Peyer's patch (tissue), 4 donors: Measurements from ENCODE around the gene PDHB. TPM values are rescaled to one million over a fixed set of nuclear protein-coding genes. Genes with fewer than 3 reads are reported as not detected.
A peak's percentile ranks its signal among the peaks of the same experiment; 100 is the strongest.

Experiments
- DNase-seq, 3 donors: peaks; one replicate each; pipeline ENCODE4 v3.0.0-alpha.2; 2017 to 2019
- H3K27ac ChIP-seq, 4 donors: fragments of 200-600 bp; sonication (generic); one replicate each; pipeline ENCODE4 v1.5.1; 2016 to 2019
- H3K27me3 ChIP-seq, 2 donors: fragments of 200-600 bp; sonication (generic); one replicate each; pipeline ENCODE4 v1.5.1; 2019
- H3K36me3 ChIP-seq, 3 donors: fragments of 200-600 bp; sonication (generic); one replicate each; pipeline ENCODE4 v1.5.1; 2016 to 2019
- H3K4me1 ChIP-seq, 4 donors: fragments of 200-600 bp; sonication (generic); one replicate each; pipeline ENCODE4 v1.5.1; 2016 to 2019
- H3K4me3 ChIP-seq, 4 donors: fragments of 200-600 bp; sonication (generic); 1 replicate in 3 of 4; 2 replicates in 1 of 4; pipeline ENCODE4 v1.5.1; 2016 to 2019; ENCODE audit warnings: mild to moderate bottlenecking in 1 of 4
- H3K9me3 ChIP-seq, 4 donors: fragments of 200-600 bp; sonication (generic); one replicate each; pipeline ENCODE4 v1.5.1; 2016 to 2019; ENCODE audit warnings: mild to moderate bottlenecking in 1 of 4
- POLR2A ChIP-seq, 2 donors: fragments of 450-650 bp; IDR thresholded peaks; one replicate each; pipeline ENCODE4 v1.5.1; 2017; ENCODE audit warnings: antibody characterized with exemption in 2 of 2, mild to moderate bottlenecking in 2 of 2, moderate library complexity in 2 of 2
- total RNA-seq, 4 donors: library from RNA; depleted of rRNA; stranded (reverse); fragments of >200 nt; gene quantifications; one replicate each; pipeline ENCODE4 v1.1.0, GENCODE V29; 2016
- TF ChIP-seq, protein P1 (sequence below), 6 experiments: fragments of 450-650 bp in 4 of 6; fragments of 200-600 bp in 2 of 6; sonication (generic) in 1 of 6; IDR thresholded peaks; one replicate each; pipeline ENCODE4 v1.5.1; 2017 to 2019; ENCODE audit warnings: antibody characterized with exemption in 6 of 6, mild to moderate bottlenecking in 3 of 6, moderate library complexity in 1 of 6

The PDHB gene
- total RNA-seq, 4 donors from 2014 or later, result 66.6 to 126 (median 96.8) TPM

DNA sequence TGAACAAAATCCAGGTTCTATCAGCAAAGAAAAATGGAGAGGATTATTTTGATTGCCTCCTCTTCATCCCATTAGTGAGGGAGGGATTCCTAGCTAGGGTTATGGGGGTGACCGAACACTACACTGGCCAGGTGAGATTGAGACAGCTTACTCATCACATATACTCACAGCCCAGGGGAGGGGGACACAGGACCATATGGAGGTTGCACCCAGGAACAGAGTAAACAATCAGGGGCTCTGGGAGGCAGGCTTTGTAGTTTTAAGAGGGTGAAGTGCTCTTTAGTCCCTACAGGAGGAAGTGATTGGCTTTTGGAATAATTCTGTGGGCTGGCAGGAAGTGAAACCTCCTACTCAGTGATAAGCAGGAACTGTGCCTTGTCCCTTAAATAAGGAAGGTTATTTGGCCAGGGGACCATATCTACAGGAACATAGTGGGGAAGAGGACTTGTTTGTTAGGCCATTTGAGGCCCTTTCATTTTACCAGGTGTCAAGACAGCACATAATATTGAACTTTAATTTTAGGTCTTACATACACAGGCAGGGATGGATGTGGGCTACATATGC lies 40.8 kb upstream of the PDHB start:
- Histone ChIP-seq H3K9me3 (no peaks in the 10 kb centered on the region), H3K27me3 (no peaks in the 10 kb centered on the region), H3K36me3 (no peaks in the 10 kb centered on the region), H3K4me1 (peaks cover 0 to 12% (median 2%) of the 10 kb centered on the region in 4 donors), H3K4me3 (no peak overlapping the region), H3K27ac (no peak overlapping the region)
- DNase-seq, result no peak
- TF ChIP-seq, protein P1, sequence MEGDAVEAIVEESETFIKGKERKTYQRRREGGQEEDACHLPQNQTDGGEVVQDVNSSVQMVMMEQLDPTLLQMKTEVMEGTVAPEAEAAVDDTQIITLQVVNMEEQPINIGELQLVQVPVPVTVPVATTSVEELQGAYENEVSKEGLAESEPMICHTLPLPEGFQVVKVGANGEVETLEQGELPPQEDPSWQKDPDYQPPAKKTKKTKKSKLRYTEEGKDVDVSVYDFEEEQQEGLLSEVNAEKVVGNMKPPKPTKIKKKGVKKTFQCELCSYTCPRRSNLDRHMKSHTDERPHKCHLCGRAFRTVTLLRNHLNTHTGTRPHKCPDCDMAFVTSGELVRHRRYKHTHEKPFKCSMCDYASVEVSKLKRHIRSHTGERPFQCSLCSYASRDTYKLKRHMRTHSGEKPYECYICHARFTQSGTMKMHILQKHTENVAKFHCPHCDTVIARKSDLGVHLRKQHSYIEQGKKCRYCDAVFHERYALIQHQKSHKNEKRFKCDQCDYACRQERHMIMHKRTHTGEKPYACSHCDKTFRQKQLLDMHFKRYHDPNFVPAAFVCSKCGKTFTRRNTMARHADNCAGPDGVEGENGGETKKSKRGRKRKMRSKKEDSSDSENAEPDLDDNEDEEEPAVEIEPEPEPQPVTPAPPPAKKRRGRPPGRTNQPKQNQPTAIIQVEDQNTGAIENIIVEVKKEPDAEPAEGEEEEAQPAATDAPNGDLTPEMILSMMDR (IDR thresholded peaks at IDR 0.05), result no peak
- no peak for TF ChIP-seq POLR2A (IDR thresholded peaks at IDR 0.05)

DNA sequence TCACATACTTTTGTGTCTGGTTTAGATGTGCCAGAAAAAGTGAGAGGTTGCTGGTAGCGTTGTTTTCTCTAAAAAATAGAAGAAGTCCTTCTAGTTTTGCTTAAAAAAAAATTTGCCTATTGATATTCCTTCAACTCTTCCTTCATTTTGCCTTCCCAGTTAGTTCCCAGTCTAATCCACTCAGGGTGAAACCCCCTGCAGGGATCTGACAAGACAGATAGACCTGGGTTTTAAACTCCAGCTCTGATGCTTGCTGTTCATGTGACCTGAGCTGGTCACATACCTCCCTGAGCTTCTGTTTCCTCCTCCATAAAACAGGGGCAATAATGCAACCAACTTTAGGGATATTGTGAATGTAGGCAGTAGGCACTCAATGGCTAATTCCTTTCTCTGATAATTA lies 39.6 kb upstream of the PDHB start:
- DNase-seq, result no peak

DNA sequence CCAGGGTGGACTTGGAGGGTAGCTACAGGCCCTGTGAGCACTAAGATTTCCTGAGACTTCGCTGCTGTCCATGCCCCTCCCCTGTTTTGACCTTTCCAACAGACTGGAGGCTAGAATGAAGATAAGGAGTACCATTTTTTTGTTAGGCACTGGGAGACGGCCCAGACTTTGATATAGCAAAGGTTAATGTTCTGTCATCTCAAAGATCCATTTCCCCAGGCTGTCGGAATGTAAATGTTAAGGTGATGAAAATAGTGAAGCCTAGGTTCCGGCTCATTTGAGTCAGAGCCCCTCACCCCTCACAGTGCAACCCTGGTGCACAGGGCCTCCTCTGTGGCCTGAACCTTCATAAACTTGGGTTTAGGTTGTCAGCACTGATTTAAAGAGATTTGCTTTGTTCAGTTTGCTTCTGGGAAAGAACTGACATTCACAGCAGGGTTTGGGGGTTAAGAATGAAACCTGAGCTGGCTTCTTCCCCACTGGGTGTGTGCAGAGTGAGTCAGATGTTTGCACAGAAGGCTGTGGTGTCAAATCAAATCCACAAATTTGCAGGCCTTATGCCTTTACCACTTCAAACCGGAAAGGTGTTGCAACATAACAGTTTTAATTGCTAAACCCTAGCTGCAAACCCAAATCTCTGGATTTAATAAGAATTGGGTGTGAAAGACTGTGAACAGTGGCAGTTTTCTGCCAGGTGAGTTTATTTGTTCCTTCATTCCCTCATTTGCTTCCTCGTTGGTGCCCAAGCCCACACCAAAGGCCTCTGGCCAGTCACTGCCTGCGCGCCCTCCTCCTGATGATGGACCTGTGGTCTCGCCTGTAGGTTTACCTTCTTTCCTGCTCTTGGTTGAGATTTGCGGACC lies 37.6 kb upstream of the PDHB start:
- peak overlapping the region in 2 of 4 donors; percentile 33 to 66 for H3K27ac ChIP-seq
- no peaks in the 10 kb centered on the region for H3K36me3 ChIP-seq
- DNase-seq, result peak in 1 of 3 donors; percentile 61
- no peaks in the 10 kb centered on the region for H3K9me3 ChIP-seq
- TF ChIP-seq POLR2A (IDR thresholded peaks at IDR 0.05), result no peak
- TF ChIP-seq, protein P1 (IDR thresholded peaks at IDR 0.05), result no peak
- peaks cover 0 to 12% (median 2%) of the 10 kb centered on the region in 4 donors for H3K4me1 ChIP-seq
- H3K27me3 ChIP-seq, result no peaks in the 10 kb centered on the region
- no peak overlapping the region for H3K4me3 ChIP-seq

More for the DNA sequence above, 39.6 kb upstream of the PDHB start:
- peaks cover 0 to 12% (median 2%) of the 10 kb centered on the region in 4 donors for H3K4me1 ChIP-seq
- H3K27me3 ChIP-seq, result no peaks in the 10 kb centered on the region
- H3K36me3 ChIP-seq, result no peaks in the 10 kb centered on the region
- no peak overlapping the region for H3K27ac ChIP-seq
- H3K9me3 ChIP-seq, result no peaks in the 10 kb centered on the region
- no peak overlapping the region for H3K4me3 ChIP-seq
- TF ChIP-seq POLR2A (IDR thresholded peaks at IDR 0.05), result no peak
- TF ChIP-seq, protein P1 (IDR thresholded peaks at IDR 0.05), result no peak

DNA sequence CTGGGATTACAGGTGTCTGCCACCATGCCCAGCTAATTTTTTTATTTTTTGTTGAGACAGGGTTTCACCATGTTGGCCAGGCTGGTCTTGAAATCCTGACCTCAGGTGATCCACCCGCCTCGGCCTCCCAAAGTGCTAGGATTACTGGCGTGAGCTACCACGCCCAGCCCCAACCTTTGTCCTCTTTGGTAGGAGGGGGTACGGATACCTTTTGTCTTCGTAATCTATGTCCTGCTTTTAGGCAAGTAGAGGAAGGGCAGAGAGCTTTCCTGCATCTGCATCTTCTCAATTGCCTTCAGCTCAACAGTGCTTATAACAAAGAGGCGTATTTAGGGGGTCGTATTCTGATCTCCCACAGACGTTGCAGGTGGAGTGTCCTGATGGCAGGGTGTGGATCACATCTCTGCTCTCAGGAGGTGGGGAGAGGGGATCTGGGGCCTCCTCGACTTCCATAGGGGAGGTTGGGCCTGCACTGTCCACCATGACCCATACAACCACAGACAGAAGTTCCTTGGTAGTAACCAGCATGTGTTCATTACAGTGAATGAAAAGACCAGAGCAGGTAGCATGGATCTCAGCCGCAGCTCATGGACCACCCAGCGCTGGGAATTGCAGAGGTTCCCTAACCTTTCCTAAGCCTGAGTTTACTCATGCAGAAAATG lies 36.9 kb upstream of the PDHB start:
- H3K27ac ChIP-seq, result peak overlapping the region in 1 of 4 donors; percentile 66
- H3K27me3 ChIP-seq, result no peaks in the 10 kb centered on the region
- H3K9me3 ChIP-seq, result no peaks in the 10 kb centered on the region
- no peak for DNase-seq
- TF ChIP-seq POLR2A (IDR thresholded peaks at IDR 0.05), result no peak
- TF ChIP-seq, protein P1 (IDR thresholded peaks at IDR 0.05), result no peak
- no peaks in the 10 kb centered on the region for H3K36me3 ChIP-seq
- no peak overlapping the region for H3K4me3 ChIP-seq
- H3K4me1 ChIP-seq, result peaks cover 0 to 12% (median 2%) of the 10 kb centered on the region in 4 donors

DNA sequence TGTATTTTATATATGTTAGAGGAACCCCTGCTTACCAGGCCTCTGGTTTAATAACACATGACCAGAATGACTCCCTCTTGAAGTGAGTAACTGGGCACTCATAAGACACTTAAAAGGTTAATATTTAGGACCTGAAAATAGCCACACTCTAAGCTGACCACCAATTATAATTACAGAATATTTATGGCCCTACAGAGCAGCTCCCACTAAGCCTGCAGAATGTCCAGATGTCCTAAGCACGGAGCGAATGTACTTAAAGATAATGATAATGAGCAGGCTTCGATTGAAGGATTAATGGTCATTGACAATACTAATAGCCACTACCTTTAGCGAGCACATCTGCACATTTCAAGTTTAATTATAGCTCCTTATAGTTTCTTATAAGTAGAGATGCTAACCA lies 35.5 kb upstream of the PDHB start:
- no peaks in the 10 kb centered on the region for H3K36me3 ChIP-seq
- H3K4me1 ChIP-seq, result peaks cover 0 to 12% (median 2%) of the 10 kb centered on the region in 4 donors
- no peaks in the 10 kb centered on the region for H3K27me3 ChIP-seq
- DNase-seq, result no peak
- no peaks in the 10 kb centered on the region for H3K9me3 ChIP-seq
- H3K4me3 ChIP-seq, result no peak overlapping the region
- TF ChIP-seq POLR2A (IDR thresholded peaks at IDR 0.05), result no peak
- TF ChIP-seq, protein P1 (IDR thresholded peaks at IDR 0.05), result no peak
- H3K27ac ChIP-seq, result no peak overlapping the region
